WTC11 (cell line): ENCODE measurements around the gene CSPG4. TPM values are rescaled to one million over a fixed set of nuclear protein-coding genes. Genes with fewer than 3 reads are reported as not detected.

Experiments used
- ATAC-seq: fragments of 200-7000 bp; cut with Tn5 transposase; 2 replicates; pipeline ENCODE4 v1.10.0; 2021; ENCODE audit warnings: mild to moderate bottlenecking, moderate library complexity
- CTCF ChIA-PET: fragments of 300-600 bp; sonication (Branson Sonifier 250); formaldehyde crosslinking; loops from one replicate; lab custom pipeline; 2021; ENCODE audit warnings: antibody characterized with exemption; lab: Charles Lee
- POLR2A ChIA-PET: fragments of 350-600 bp; sonication (Branson Sonifier 250); formaldehyde crosslinking; loops from one replicate; lab custom pipeline; 2021; ENCODE audit warnings: antibody characterized with exemption; lab: Charles Lee
- DNase-seq: peaks from one replicate; pipeline ENCODE4 v3.0.0; 2021; ENCODE audit warnings: low spot score
- H3K27ac Mint-ChIP-seq: 2 replicates; pipeline ENCODE4 v1.8.0; 2021; ENCODE audit warnings: mixed read lengths
- H3K27me3 Mint-ChIP-seq: 2 replicates; pipeline ENCODE4 v1.8.0; 2021; ENCODE audit warnings: low read depth, mild to moderate bottlenecking, moderate library complexity, mixed read lengths
- H3K36me3 Mint-ChIP-seq: 2 replicates; pipeline ENCODE4 v1.8.0; 2021; ENCODE audit warnings: mixed read lengths
- H3K4me1 Mint-ChIP-seq: 2 replicates; pipeline ENCODE4 v1.8.0; 2022; ENCODE audit warnings: mixed read lengths
- H3K4me3 Mint-ChIP-seq: 2 replicates; pipeline ENCODE4 v1.8.0; 2021; ENCODE audit warnings: mild to moderate bottlenecking, moderate library complexity, mixed read lengths
- H3K9me3 Mint-ChIP-seq: 2 replicates; pipeline ENCODE4 v1.8.0; 2021; ENCODE audit warnings: mixed read lengths
- ATF2 ChIP-seq: sonication (generic); formaldehyde crosslinking; IDR thresholded peaks from 2 replicates; pipeline ENCODE4 v1.8.1; 2022; ENCODE audit warnings: low read depth, missing genetic modification reagents, borderline replicate concordance
- CTCF ChIP-seq: fragments of 200-600 bp; IDR thresholded peaks from 2 replicates; pipeline ENCODE4 v1.8.0; 2022; ENCODE audit warnings: antibody characterized with exemption
- FOXP4 ChIP-seq: sonication (generic); formaldehyde crosslinking; IDR thresholded peaks from 2 replicates; pipeline ENCODE4 v1.8.0; 2022; ENCODE audit warnings: mild to moderate bottlenecking, missing genetic modification reagents
- GTF2I ChIP-seq: fragments of 250-450 bp; sonication (Bioruptor Pico); conservative IDR thresholded peaks from 2 replicates; pipeline ENCODE4 v1.4.0; 2021; ENCODE audit warnings: mild to moderate bottlenecking
- HMGXB4 ChIP-seq: sonication (generic); formaldehyde crosslinking; IDR thresholded peaks from 2 replicates; pipeline ENCODE4 v1.8.1; 2023; ENCODE audit warnings: mild to moderate bottlenecking, moderate library complexity, missing genetic modification reagents
- JUN ChIP-seq: sonication (generic); formaldehyde crosslinking; IDR thresholded peaks from 2 replicates; pipeline ENCODE4 v1.8.0; 2023; ENCODE audit warnings: mild to moderate bottlenecking, missing genetic modification reagents
- MXD4 ChIP-seq: fragments of 250-450 bp; sonication (Bioruptor Pico); IDR thresholded peaks from 2 replicates; pipeline ENCODE4 v1.8.0; 2021; ENCODE audit warnings: mild to moderate bottlenecking, moderate library complexity, borderline replicate concordance
- MYBL2 ChIP-seq: sonication (generic); formaldehyde crosslinking; IDR thresholded peaks from 2 replicates; pipeline ENCODE4 v1.8.1; 2023; ENCODE audit warnings: mild to moderate bottlenecking, moderate library complexity, missing genetic modification reagents
- NR3C1 ChIP-seq: sonication (generic); formaldehyde crosslinking; conservative IDR thresholded peaks from 2 replicates; pipeline ENCODE4 v1.8.1; 2023; ENCODE audit warnings: low read depth, mild to moderate bottlenecking, missing genetic modification reagents
- ZNF138 ChIP-seq: sonication (generic); formaldehyde crosslinking; conservative IDR thresholded peaks from 2 replicates; pipeline ENCODE4 v1.8.1; 2022; ENCODE audit warnings: mild to moderate bottlenecking, moderate library complexity, missing genetic modification reagents
- ZNF317 ChIP-seq: sonication (generic); formaldehyde crosslinking; IDR thresholded peaks from 2 replicates; pipeline ENCODE4 v1.8.1; 2023; ENCODE audit warnings: low read depth, mild to moderate bottlenecking, moderate library complexity, missing genetic modification reagents, borderline replicate concordance
- total RNA-seq: library from RNA; stranded (reverse); gene quantifications from 3 replicates; pipeline ENCODE4 v1.2.3, GENCODE V29; 2021
- TF ChIP-seq, protein P1 (sequence below): sonication (generic); formaldehyde crosslinking; IDR thresholded peaks from 2 replicates; pipeline ENCODE4 v1.8.1; 2022; ENCODE audit warnings: missing genetic modification reagents, borderline replicate concordance
- TF ChIP-seq, protein P2 (sequence below): fragments of 250-450 bp; sonication (Bioruptor Pico); IDR thresholded peaks from 2 replicates; pipeline ENCODE4 v1.9.0; 2021; ENCODE audit warnings: moderate library complexity, mild to moderate bottlenecking, inconsistent platforms, borderline replicate concordance
- TF ChIP-seq, protein P3 (sequence below): sonication (generic); formaldehyde crosslinking; IDR thresholded peaks from 2 replicates; pipeline ENCODE4 v1.8.0; 2023; ENCODE audit warnings: missing genetic modification reagents, mild to moderate bottlenecking, borderline replicate concordance
- TF ChIP-seq, protein P4 (sequence below): sonication (generic); formaldehyde crosslinking; IDR thresholded peaks from 2 replicates; pipeline ENCODE4 v1.8.0; 2022; ENCODE audit warnings: mild to moderate bottlenecking, missing genetic modification reagents

CSPG4 gene
- total RNA-seq, 1 experiment from 2014 or later: 2.9 TPM

GRCh38 chr15:75696854-75697259, 15.8 kb downstream of the CSPG4 start:
- H3K36me3 Mint-ChIP-seq: no peaks in the 10 kb centered on the region
- H3K27ac Mint-ChIP-seq: no peak overlapping the region
- H3K9me3 Mint-ChIP-seq: no peaks in the 10 kb centered on the region
- no peak for ATAC-seq
- H3K27me3 Mint-ChIP-seq: peaks cover 4% of the 10 kb centered on the region; the same call in 1 of the 2 replicates
- peaks cover 22% of the 10 kb centered on the region for H3K4me1 Mint-ChIP-seq
- POLR2A ChIA-PET: no interaction called here
- CTCF ChIA-PET: interaction anchor here (0.7 to 2.8 kb wide), 3 partner anchors 11 to 104 kb away, joined by 3 to 7 read pairs (median 4); no protein-coding TSS in a partner anchor
- no peak overlapping the region for H3K4me3 Mint-ChIP-seq
- DNase-seq: no peak
- TF ChIP-seq, protein P1, sequence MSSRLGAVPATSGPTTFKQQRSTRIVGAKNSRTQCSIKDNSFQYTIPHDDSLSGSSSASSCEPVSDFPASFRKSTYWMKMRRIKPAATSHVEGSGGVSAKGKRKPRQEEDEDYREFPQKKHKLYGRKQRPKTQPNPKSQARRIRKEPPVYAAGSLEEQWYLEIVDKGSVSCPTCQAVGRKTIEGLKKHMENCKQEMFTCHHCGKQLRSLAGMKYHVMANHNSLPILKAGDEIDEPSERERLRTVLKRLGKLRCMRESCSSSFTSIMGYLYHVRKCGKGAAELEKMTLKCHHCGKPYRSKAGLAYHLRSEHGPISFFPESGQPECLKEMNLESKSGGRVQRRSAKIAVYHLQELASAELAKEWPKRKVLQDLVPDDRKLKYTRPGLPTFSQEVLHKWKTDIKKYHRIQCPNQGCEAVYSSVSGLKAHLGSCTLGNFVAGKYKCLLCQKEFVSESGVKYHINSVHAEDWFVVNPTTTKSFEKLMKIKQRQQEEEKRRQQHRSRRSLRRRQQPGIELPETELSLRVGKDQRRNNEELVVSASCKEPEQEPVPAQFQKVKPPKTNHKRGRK (CRISPR knock-in tag): no peak
- TF ChIP-seq MXD4 (CRISPR knock-in tag) (no peak), MYBL2 (CRISPR knock-in tag) (no peak), FOXP4 (CRISPR knock-in tag) (no peak), NR3C1 (CRISPR knock-in tag) (no peak), ZNF317 (CRISPR knock-in tag) (no peak), CTCF (no peak), ZNF138 (no peak), JUN (CRISPR knock-in tag) (no peak), HMGXB4 (CRISPR knock-in tag) (no peak), ATF2 (CRISPR knock-in tag) (no peak), GTF2I (CRISPR knock-in tag) (no peak)
- TF ChIP-seq, protein P2, sequence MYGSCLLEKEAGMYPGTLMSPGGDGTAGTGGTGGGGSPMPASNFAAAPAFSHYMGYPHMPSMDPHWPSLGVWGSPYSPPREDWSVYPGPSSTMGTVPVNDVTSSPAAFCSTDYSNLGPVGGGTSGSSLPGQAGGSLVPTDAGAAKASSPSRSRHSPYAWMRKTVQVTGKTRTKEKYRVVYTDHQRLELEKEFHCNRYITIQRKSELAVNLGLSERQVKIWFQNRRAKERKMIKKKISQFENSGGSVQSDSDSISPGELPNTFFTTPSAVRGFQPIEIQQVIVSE (CRISPR knock-in tag): no peak
- TF ChIP-seq, protein P3, sequence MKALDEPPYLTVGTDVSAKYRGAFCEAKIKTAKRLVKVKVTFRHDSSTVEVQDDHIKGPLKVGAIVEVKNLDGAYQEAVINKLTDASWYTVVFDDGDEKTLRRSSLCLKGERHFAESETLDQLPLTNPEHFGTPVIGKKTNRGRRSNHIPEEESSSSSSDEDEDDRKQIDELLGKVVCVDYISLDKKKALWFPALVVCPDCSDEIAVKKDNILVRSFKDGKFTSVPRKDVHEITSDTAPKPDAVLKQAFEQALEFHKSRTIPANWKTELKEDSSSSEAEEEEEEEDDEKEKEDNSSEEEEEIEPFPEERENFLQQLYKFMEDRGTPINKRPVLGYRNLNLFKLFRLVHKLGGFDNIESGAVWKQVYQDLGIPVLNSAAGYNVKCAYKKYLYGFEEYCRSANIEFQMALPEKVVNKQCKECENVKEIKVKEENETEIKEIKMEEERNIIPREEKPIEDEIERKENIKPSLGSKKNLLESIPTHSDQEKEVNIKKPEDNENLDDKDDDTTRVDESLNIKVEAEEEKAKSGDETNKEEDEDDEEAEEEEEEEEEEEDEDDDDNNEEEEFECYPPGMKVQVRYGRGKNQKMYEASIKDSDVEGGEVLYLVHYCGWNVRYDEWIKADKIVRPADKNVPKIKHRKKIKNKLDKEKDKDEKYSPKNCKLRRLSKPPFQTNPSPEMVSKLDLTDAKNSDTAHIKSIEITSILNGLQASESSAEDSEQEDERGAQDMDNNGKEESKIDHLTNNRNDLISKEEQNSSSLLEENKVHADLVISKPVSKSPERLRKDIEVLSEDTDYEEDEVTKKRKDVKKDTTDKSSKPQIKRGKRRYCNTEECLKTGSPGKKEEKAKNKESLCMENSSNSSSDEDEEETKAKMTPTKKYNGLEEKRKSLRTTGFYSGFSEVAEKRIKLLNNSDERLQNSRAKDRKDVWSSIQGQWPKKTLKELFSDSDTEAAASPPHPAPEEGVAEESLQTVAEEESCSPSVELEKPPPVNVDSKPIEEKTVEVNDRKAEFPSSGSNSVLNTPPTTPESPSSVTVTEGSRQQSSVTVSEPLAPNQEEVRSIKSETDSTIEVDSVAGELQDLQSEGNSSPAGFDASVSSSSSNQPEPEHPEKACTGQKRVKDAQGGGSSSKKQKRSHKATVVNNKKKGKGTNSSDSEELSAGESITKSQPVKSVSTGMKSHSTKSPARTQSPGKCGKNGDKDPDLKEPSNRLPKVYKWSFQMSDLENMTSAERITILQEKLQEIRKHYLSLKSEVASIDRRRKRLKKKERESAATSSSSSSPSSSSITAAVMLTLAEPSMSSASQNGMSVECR (CRISPR knock-in tag): no peak
- TF ChIP-seq, protein P4, sequence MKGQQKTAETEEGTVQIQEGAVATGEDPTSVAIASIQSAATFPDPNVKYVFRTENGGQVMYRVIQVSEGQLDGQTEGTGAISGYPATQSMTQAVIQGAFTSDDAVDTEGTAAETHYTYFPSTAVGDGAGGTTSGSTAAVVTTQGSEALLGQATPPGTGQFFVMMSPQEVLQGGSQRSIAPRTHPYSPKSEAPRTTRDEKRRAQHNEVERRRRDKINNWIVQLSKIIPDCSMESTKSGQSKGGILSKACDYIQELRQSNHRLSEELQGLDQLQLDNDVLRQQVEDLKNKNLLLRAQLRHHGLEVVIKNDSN: no peak
